Smooth muscle cell (in vitro differentiated cells): ENCODE results near the gene DIDO1. TPM values are rescaled to one million over a fixed set of nuclear protein-coding genes. Genes with fewer than 3 reads are reported as not detected.

Experiments used
- DNase-seq: peaks from one replicate; lab custom pipeline; 2025; ENCODE audit not compliant: unreplicated experiment; lab: John Stamatoyannopoulos, UW
- H2AFZ ChIP-seq: fragments of 200-600 bp; sonication (generic); 2 replicates; pipeline ENCODE4 v1.6.0; 2016; ENCODE audit warnings: antibody characterized with exemption, low read depth, mild to moderate bottlenecking
- H3F3A ChIP-seq: fragments of 200-600 bp; sonication (generic); 2 replicates; pipeline ENCODE4 v1.6.0; 2017; ENCODE audit warnings: antibody characterized with exemption, low read depth
- H3K27ac ChIP-seq: fragments of 200-600 bp; sonication (generic); 2 replicates; pipeline ENCODE4 v1.5.1; 2016; ENCODE audit warnings: low read depth, mild to moderate bottlenecking
- H3K27me3 ChIP-seq: fragments of 200-600 bp; sonication (generic); 2 replicates; pipeline ENCODE4 v1.6.1; 2016; ENCODE audit warnings: low read depth, mild to moderate bottlenecking
- H3K36me3 ChIP-seq: fragments of 200-600 bp; sonication (generic); 2 replicates; pipeline ENCODE4 v1.5.1; 2016; ENCODE audit warnings: low read depth
- H3K4me1 ChIP-seq: fragments of 200-600 bp; sonication (generic); 2 replicates; pipeline ENCODE4 v1.5.1; 2016; ENCODE audit warnings: low read depth
- H3K4me2 ChIP-seq: fragments of 200-600 bp; sonication (generic); 2 replicates; pipeline ENCODE4 v1.6.0; 2016; ENCODE audit warnings: mild to moderate bottlenecking
- H3K4me3 ChIP-seq: fragments of 200-600 bp; sonication (generic); 2 replicates; pipeline ENCODE4 v1.5.1; 2016; ENCODE audit warnings: mild to moderate bottlenecking
- H3K79me2 ChIP-seq: fragments of 200-600 bp; sonication (generic); 2 replicates; pipeline ENCODE4 v1.6.0; 2016; ENCODE audit warnings: low read depth, mild to moderate bottlenecking
- H3K9ac ChIP-seq: fragments of 200-600 bp; sonication (generic); 2 replicates; pipeline ENCODE4 v1.6.0; 2016; ENCODE audit warnings: low read depth
- H3K9me3 ChIP-seq: fragments of 200-600 bp; sonication (generic); replicated peaks from 2 replicates; pipeline ENCODE4 v1.5.1; 2016; ENCODE audit warnings: low read depth
- H4K20me1 ChIP-seq: fragments of 200-600 bp; sonication (generic); 2 replicates; pipeline ENCODE4 v1.6.0; 2016; ENCODE audit warnings: low read depth
- CTCF ChIP-seq: fragments of 200-600 bp; sonication (generic); IDR thresholded peaks from 2 replicates; pipeline ENCODE4 v1.5.1; 2017; ENCODE audit warnings: borderline replicate concordance, mild to moderate bottlenecking, antibody characterized with exemption; ENCODE audit not compliant: insufficient read depth, poor library complexity, severe bottlenecking
- whole genome bisulfite sequencing: methylation state at CpG from one replicate; pipeline ENCODE4 v1.1.7; 2016; ENCODE audit warnings: low lambda C conversion rate; 5-methylcytosine and 5-hydroxymethylcytosine counted together
- polyA plus RNA-seq: library from polyadenylated mRNA; unstranded; fragments of >200 nt; fragmentation: Nextera tagmentation; extraction: Ambion mirVana; gene quantifications from 2 replicates; pipeline ENCODE4 v1.2.1, GENCODE V29; 2016
- total RNA-seq: library from RNA; depleted of rRNA; stranded (reverse); fragments of >200 nt; gene quantifications from 2 replicates; pipeline ENCODE4 v1.2.3, GENCODE V29; 2014

Gene DIDO1
- total and polyA plus RNA-seq, 2 experiments from 2014 or later, result 16.0 to 25.8 TPM

- no peak for DNase-seq
- Histone ChIP-seq H3K27me3 (peaks cover 25% of the 10 kb centered on the region), H3K9me3 (no peaks in the 10 kb centered on the region), H3K4me3 (no peak overlapping the region), H3K4me2 (no peak overlapping the region), H3K4me1 (peaks cover 5% of the 10 kb centered on the region), H3K27ac (no peak overlapping the region), H3K79me2 (no peaks in the 10 kb centered on the region), H3K9ac (no peak overlapping the region), H3F3A (no peaks in the 10 kb centered on the region), H2AFZ (no peak overlapping the region), H3K36me3 (no peaks in the 10 kb centered on the region), H4K20me1 (peaks cover 28% of the 10 kb centered on the region)
- TF ChIP-seq CTCF, result no peak
- 87% methylated on average over 8 of the region's 8 CpGs for WGBS
Observed at GRCh38 chr20:62969939-62970306, 43.6 kb upstream of the DIDO1 start.

DNA sequence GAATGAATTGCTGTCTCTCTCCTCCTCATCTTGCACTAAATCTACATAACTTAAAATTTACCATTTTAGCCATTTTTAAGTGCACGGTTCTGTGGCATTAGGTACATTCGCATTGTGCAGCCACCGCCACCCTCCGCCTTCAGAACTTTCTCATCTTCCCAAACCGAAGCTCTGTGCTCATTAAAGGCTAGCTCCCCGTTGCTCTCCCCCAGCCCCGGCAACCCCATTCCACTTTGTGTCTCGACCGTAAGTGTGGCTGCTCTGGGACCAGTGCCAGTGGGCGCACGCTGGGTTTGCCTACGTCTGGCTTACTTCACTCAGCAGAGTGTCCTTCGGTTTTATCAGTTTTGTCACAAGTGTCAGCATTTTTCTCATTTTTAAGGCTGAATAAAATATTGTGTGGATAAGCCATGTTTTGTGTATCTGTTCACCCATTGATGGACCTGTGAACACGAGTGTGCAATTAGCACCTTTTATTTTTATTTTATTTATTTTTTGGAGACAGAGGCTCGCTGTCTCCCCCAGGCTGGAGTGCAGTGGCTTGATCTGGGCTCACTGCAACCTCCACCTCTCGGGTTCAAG, 43.0 kb upstream of the DIDO1 start:
- peaks cover 5% of the 10 kb centered on the region for H3K4me1 ChIP-seq
- peaks cover 19% of the 10 kb centered on the region for H3K27me3 ChIP-seq
- H3K4me2 ChIP-seq, result no peak overlapping the region
- H3K27ac ChIP-seq, result no peak overlapping the region
- H3K36me3 ChIP-seq, result no peaks in the 10 kb centered on the region
- WGBS, result 66% methylated on average over 16 of the region's 16 CpGs
- no peaks in the 10 kb centered on the region for H3K9me3 ChIP-seq
- H3F3A ChIP-seq, result no peaks in the 10 kb centered on the region
- H4K20me1 ChIP-seq, result peaks cover 34% of the 10 kb centered on the region
- H2AFZ ChIP-seq, result no peak overlapping the region
- TF ChIP-seq CTCF, result no peak
- DNase-seq, result no peak
- H3K4me3 ChIP-seq, result no peak overlapping the region
- H3K9ac ChIP-seq, result no peak overlapping the region
- H3K79me2 ChIP-seq, result no peaks in the 10 kb centered on the region

DNA sequence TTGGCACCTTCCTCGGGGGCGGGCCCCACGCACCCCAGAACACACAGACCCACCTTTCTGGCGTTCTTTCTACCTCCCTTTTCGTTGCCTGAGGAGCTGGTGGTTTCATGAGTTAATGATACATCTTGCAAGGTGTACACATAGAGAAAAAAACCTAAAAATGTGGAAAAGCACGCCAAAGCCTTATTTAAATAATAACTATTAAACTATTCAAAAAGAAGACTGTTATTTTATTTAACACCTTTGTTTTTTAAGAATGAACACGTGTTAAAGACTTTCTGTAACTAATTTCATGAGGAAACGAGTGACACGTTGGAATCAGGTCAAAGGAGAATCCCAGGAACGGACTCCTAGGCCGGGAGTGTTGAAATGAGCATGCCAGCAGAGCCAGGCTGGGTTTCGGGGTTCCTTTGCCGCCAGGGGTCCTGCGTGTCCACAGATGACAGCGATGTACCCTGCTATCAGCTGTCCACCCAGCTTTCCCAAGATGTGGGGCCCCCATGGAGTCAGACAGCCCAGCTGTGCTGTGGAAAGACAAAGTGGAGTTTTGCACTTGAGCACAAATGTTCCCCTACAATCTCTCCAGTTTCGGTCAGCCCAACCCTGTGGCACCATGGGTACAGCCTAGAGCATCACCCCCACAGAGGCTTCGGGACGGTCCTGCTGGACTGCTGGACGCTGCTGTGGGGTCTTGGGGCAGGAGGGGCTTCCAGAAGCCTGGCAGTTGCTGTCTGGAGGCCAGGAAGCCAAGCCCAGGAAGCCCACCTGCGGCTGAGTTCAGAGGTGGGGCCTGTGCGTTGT, 42.3 kb upstream of the DIDO1 start:
- Histone ChIP-seq H3K27me3 (peaks cover 12% of the 10 kb centered on the region), H3K9me3 (no peaks in the 10 kb centered on the region), H4K20me1 (peaks cover 41% of the 10 kb centered on the region), H3K4me1 (peaks cover 5% of the 10 kb centered on the region), H3K36me3 (no peaks in the 10 kb centered on the region), H3K27ac (no peak overlapping the region), H3K4me2 (no peak overlapping the region), H2AFZ (no peak overlapping the region), H3F3A (no peaks in the 10 kb centered on the region), H3K79me2 (no peaks in the 10 kb centered on the region), H3K4me3 (no peak overlapping the region), H3K9ac (no peak overlapping the region)
- WGBS, result 83% methylated on average over 21 of the region's 21 CpGs
- TF ChIP-seq CTCF, result no peak
- DNase-seq, result no peak
